Measurements from ENCODE around the gene ADGRE3. TPM values are rescaled to one million over a fixed set of nuclear protein-coding genes. Genes with fewer than 3 reads are reported as not detected.

The ADGRE3 gene
- total and polyA plus RNA-seq, 2 of the 8 experiments (the other 6 are each of a cell fraction or from before 2014, with no cell fraction given) = not detected

- ChIA-PET POLR2A (ENCODE audit: partially characterized antibody) (no interaction called here), CTCF (ENCODE audit: partially characterized antibody) (interaction anchor here (0.7 to 1.5 kb wide), 3 partner anchors 13 to 1158 kb away, joined by 3 to 5 read pairs (median 4); no protein-coding TSS in a partner anchor)
- Histone ChIP-seq H4K5ac (ENCODE audit: insufficient read length, low read depth, low read length) (no peak overlapping the region), H4K8ac (ENCODE audit: extremely low read depth, insufficient read depth, low read length) (no peak overlapping the region), H2BK5ac (ENCODE audit: low read depth, low read length) (no peak overlapping the region), H2BK120ac (replicated peaks; ENCODE audit: low read depth, low read length) (no peak overlapping the region), H4K91ac (replicated peaks; ENCODE audit: insufficient read length, low read length) (no peak overlapping the region), H2AFZ (ENCODE audit: low read length) (no peak overlapping the region), H3K27me3 (replicated peaks in 1 of 4; ENCODE audit: control insufficient read depth in 3 of 4, extremely low read depth in 1 of 4, insufficient read depth in 3 of 4, low read length in 3 of 4) (no peaks in the 10 kb centered on the region), H3K79me2 (ENCODE audit: control insufficient read depth in 1 of 2, insufficient read depth in 2 of 2, low read length in 2 of 2) (no peaks in the 10 kb centered on the region), H3K4me3 (ENCODE audit: extremely low read depth in 1 of 4, insufficient read depth in 2 of 4, low read depth in 3 of 4, low read length in 4 of 4) (no peak overlapping the region), H3K27ac (ENCODE audit: low read depth, low read length) (no peak overlapping the region), H3K9ac (replicated peaks in 1 of 4; ENCODE audit: extremely low read depth in 1 of 4, low read depth in 3 of 4, low read length in 3 of 4) (no peak overlapping the region), H3K18ac (ENCODE audit: extremely low read depth, low read length) (no peak overlapping the region), H3K79me1 (ENCODE audit: low read depth, low read length) (no peaks in the 10 kb centered on the region), H2BK12ac (ENCODE audit: low read depth, low read length) (no peak overlapping the region), H3K4ac (replicated peaks; ENCODE audit: insufficient read length, low read depth, low read length) (no peak overlapping the region), H3K36me3 (ENCODE audit: control insufficient read depth in 2 of 4, insufficient read depth in 4 of 4, low read length in 3 of 4) (no peaks in the 10 kb centered on the region), H4K20me1 (replicated peaks in 1 of 2; ENCODE audit: control insufficient read depth in 1 of 2, insufficient read depth in 2 of 2, low read length in 2 of 2) (no peaks in the 10 kb centered on the region), H3K9me3 (ENCODE audit: insufficient read depth in 2 of 2, low read depth in 1 of 2, low read length in 1 of 2) (peaks cover 37 to 52% of the 10 kb centered on the region in 2 experiments), H2AK5ac (ENCODE audit: low read depth, low read length) (no peak overlapping the region), H3K23me2 (ENCODE audit: low read depth, low read length) (no peaks in the 10 kb centered on the region), H3K56ac (replicated peaks; ENCODE audit: insufficient read length, low read depth, low read length) (no peak overlapping the region), H3K4me1 (replicated peaks in 1 of 4; ENCODE audit: control insufficient read depth in 3 of 4, insufficient read depth in 4 of 4, low read length in 3 of 4) (no peaks in the 10 kb centered on the region), H3K4me2 (ENCODE audit: insufficient read depth in 1 of 2, low read depth in 2 of 2, low read length in 2 of 2) (no peak overlapping the region), H3K23ac (ENCODE audit: insufficient read length) (no peak overlapping the region), H2BK20ac (ENCODE audit: low read length) (no peak overlapping the region), H3K14ac (ENCODE audit: insufficient read length) (no peak overlapping the region), H2BK15ac (ENCODE audit: low read length) (no peak overlapping the region)
- TF ChIP-seq RXRA (IDR thresholded peaks at IDR 0.05; ENCODE audit: insufficient read depth, low read depth, low read length) = no peak
- TF ChIP-seq HDAC6 (IDR thresholded peaks at IDR 0.05; ENCODE audit: low read depth, low read length) = no peak
- TF ChIP-seq BCL11A (IDR thresholded peaks at IDR 0.05; ENCODE audit: low read depth in 2 of 2, low read length in 2 of 2) = no peak
- no peak for TF ChIP-seq CBX5 (IDR thresholded peaks at IDR 0.05; ENCODE audit: low read depth, low read length)
- DNase-seq (ENCODE audit: low read depth in 1 of 2, low spot score in 2 of 2) (no peak), FAIRE-seq (no peak)
- 77% methylated on average over 9 of the region's 9 CpGs; no CpG with 5 or more reads in 1 of the 2 experiments for WGBS, 2 experiments (ENCODE audit: extremely low coverage in 1 of 2, insufficient coverage in 1 of 2, insufficient read length in 1 of 2, insufficient replicate concordance in 2 of 2, low coverage in 1 of 2, low lambda C conversion rate in 2 of 2, missing lambda C conversion rate in 1 of 2)
Observed at GRCh38 chr19:14606627-14607026, 68.0 kb downstream of the ADGRE3 start.
